Measurements from ENCODE around the gene KLB. TPM values are rescaled to one million over a fixed set of nuclear protein-coding genes. Genes with fewer than 3 reads are reported as not detected.

KLB gene
- total RNA-seq, 2 experiments from 2014 or later = not detected

GRCh38 chr4:39427520-39428114, 20.9 kb downstream of the KLB start:
- H3K4me1 Mint-ChIP-seq = no peaks in the 10 kb centered on the region
- intact Hi-C loops (cut with DNase I, micrococcal nuclease) = no loop called here
- ATAC-seq (no peak), DNase-seq (no peak)
- POLR2A ChIA-PET = interaction anchor here (0.7 kb wide), 1 partner anchor 1188 kb away, joined by 3 read pairs; no protein-coding TSS in a partner anchor
- CTCF ChIA-PET = interaction anchor here (0.6 to 1.2 kb wide), 4 partner anchors 172 to 210 kb away, joined by 3 to 4 read pairs (median 3); no protein-coding TSS in a partner anchor
- H3K27me3 Mint-ChIP-seq = no peaks in the 10 kb centered on the region
- no peaks in the 10 kb centered on the region for H3K9me3 Mint-ChIP-seq (ENCODE audit: low read depth)
- H3K4me3 Mint-ChIP-seq = no peak overlapping the region
- no peak overlapping the region for H3K27ac Mint-ChIP-seq
- H3K36me3 Mint-ChIP-seq (ENCODE audit: low read depth) = no peaks in the 10 kb centered on the region

- DNase-seq = no peak
- intact Hi-C loops (cut with DNase I, micrococcal nuclease) = no loop called here
- Mint-ChIP-seq H3K27ac (no peak overlapping the region), H3K9me3 (ENCODE audit: low read depth) (no peaks in the 10 kb centered on the region), H3K27me3 (no peaks in the 10 kb centered on the region), H3K4me1 (no peaks in the 10 kb centered on the region), H3K4me3 (no peak overlapping the region), H3K36me3 (ENCODE audit: low read depth) (no peaks in the 10 kb centered on the region)
- no peak for ATAC-seq
- ChIA-PET POLR2A (no interaction called here), CTCF (interaction anchor here (0.7 to 0.8 kb wide), 2 partner anchors 12 to 109 kb away, joined by 3 read pairs; no protein-coding TSS in a partner anchor)
Measured at GRCh38 chr4:39429476-39430334, 23.0 kb downstream of the KLB start.

- Mint-ChIP-seq H3K27ac (no peak overlapping the region), H3K9me3 (ENCODE audit: low read depth) (no peaks in the 10 kb centered on the region), H3K27me3 (no peaks in the 10 kb centered on the region), H3K4me3 (no peak overlapping the region), H3K4me1 (no peaks in the 10 kb centered on the region), H3K36me3 (ENCODE audit: low read depth) (no peaks in the 10 kb centered on the region)
- DNase-seq (no peak), ATAC-seq (no peak)
- ChIA-PET POLR2A (no interaction called here), CTCF (no interaction called here)
- intact Hi-C loops (cut with DNase I, micrococcal nuclease) = no loop called here
Measured at GRCh38 chr4:39433878-39434492, 27.3 kb downstream of the KLB start.

- Mint-ChIP-seq H3K4me3 (no peak overlapping the region), H3K9me3 (ENCODE audit: low read depth) (no peaks in the 10 kb centered on the region), H3K4me1 (no peaks in the 10 kb centered on the region), H3K36me3 (ENCODE audit: low read depth) (no peaks in the 10 kb centered on the region), H3K27ac (no peak overlapping the region), H3K27me3 (no peaks in the 10 kb centered on the region)
- intact Hi-C loops (cut with DNase I, micrococcal nuclease) = no loop called here
- DNase-seq (no peak), ATAC-seq (no peak)
- ChIA-PET CTCF (no interaction called here), POLR2A (interaction anchor here (0.6 kb wide), 1 partner anchor 91 kb away, joined by 3 read pairs; no protein-coding TSS in a partner anchor)
Measured at GRCh38 chr4:39435659-39436563, 29.2 kb downstream of the KLB start.

- ATAC-seq = peak; percentile 30
- no peaks in the 10 kb centered on the region for H3K9me3 Mint-ChIP-seq (ENCODE audit: low read depth)
- no peak for DNase-seq
- H3K36me3 Mint-ChIP-seq (ENCODE audit: low read depth) = no peaks in the 10 kb centered on the region
- H3K4me3 Mint-ChIP-seq = no peak overlapping the region
- H3K27me3 Mint-ChIP-seq = no peaks in the 10 kb centered on the region
- CTCF ChIA-PET = no interaction called here
- POLR2A ChIA-PET = no interaction called here
- no peak overlapping the region for H3K27ac Mint-ChIP-seq
- peaks cover 8% of the 10 kb centered on the region for H3K4me1 Mint-ChIP-seq
- intact Hi-C loops (cut with DNase I, micrococcal nuclease) = loop anchor here in 1 of 2 experiments (10.0 kb wide), 1 partner anchor 537 kb away; no protein-coding TSS in a partner anchor
Measured at GRCh38 chr4:39441593-39441992, 34.9 kb downstream of the KLB start.

- Mint-ChIP-seq H3K4me3 (no peak overlapping the region), H3K27me3 (no peaks in the 10 kb centered on the region), H3K9me3 (ENCODE audit: low read depth) (no peaks in the 10 kb centered on the region), H3K4me1 (peaks cover 18% of the 10 kb centered on the region), H3K36me3 (ENCODE audit: low read depth) (peaks cover 8% of the 10 kb centered on the region), H3K27ac (no peak overlapping the region)
- intact Hi-C loops (cut with DNase I, micrococcal nuclease) = loop anchor here in 1 of 2 experiments (10.0 kb wide), 1 partner anchor 538 kb away; no protein-coding TSS in a partner anchor
- peak; percentile 16 for DNase-seq
- peak; percentile 57 for ATAC-seq
- ChIA-PET POLR2A (no interaction called here), CTCF (no interaction called here)
Measured at GRCh38 chr4:39442998-39443397, 36.3 kb downstream of the KLB start.

GRCh38 chr4:39446483-39446841, 39.7 kb downstream of the KLB start:
- CTCF ChIA-PET = interaction anchor here (1.0 to 3.2 kb wide), 3 partner anchors 9 to 12 kb away, joined by 3 to 10 read pairs (median 8); partner anchors contain the start of genes LIAS and RPL9
- Mint-ChIP-seq H3K36me3 (ENCODE audit: low read depth) (peaks cover 30% of the 10 kb centered on the region), H3K27ac (no peak overlapping the region), H3K9me3 (ENCODE audit: low read depth) (no peaks in the 10 kb centered on the region), H3K27me3 (no peaks in the 10 kb centered on the region), H3K4me1 (peaks cover 22% of the 10 kb centered on the region), H3K4me3 (no peak overlapping the region)
- POLR2A ChIA-PET = interaction anchor here (0.8 kb wide), 1 partner anchor 93 kb away, joined by 3 read pairs; no protein-coding TSS in a partner anchor
- intact Hi-C loops (cut with DNase I, micrococcal nuclease) = loop anchor here (5.0 to 10.0 kb wide), 2 partner anchors 159 to 542 kb away; no protein-coding TSS in a partner anchor
- DNase-seq = no peak
- ATAC-seq = no peak

- no peak overlapping the region for H3K27ac Mint-ChIP-seq
- peak; percentile 81 for ATAC-seq
- H3K4me3 Mint-ChIP-seq = peak overlapping the region; percentile 21
- intact Hi-C loops (cut with DNase I, micrococcal nuclease) = loop anchor here (5.0 to 10.0 kb wide), 2 partner anchors 160 to 542 kb away; no protein-coding TSS in a partner anchor
- H3K4me1 Mint-ChIP-seq = peaks cover 25% of the 10 kb centered on the region
- H3K27me3 Mint-ChIP-seq = no peaks in the 10 kb centered on the region
- no peaks in the 10 kb centered on the region for H3K9me3 Mint-ChIP-seq (ENCODE audit: low read depth)
- peak; percentile 76 for DNase-seq
- ChIA-PET POLR2A (interaction anchor here (0.8 kb wide), 2 partner anchors 12 to 93 kb away, joined by 3 read pairs; partner anchors contain the start of genes LIAS and RPL9), CTCF (interaction anchor here (1.0 to 3.2 kb wide), 4 partner anchors 9 to 22 kb away, joined by 3 to 10 read pairs (median 8); partner anchors contain the start of genes LIAS and RPL9)
- peaks cover 35% of the 10 kb centered on the region for H3K36me3 Mint-ChIP-seq (ENCODE audit: low read depth)
Measured at GRCh38 chr4:39446842-39447573, 40.3 kb downstream of the KLB start.

- H3K36me3 Mint-ChIP-seq (ENCODE audit: low read depth) = peaks cover 70% of the 10 kb centered on the region
Measured at GRCh38 chr4:39450618-39451017, 43.9 kb downstream of the KLB start.

GRCh38 chr4:39451423-39452023, 44.8 kb downstream of the KLB start:
- H3K4me3 Mint-ChIP-seq = no peak overlapping the region
- H3K4me1 Mint-ChIP-seq = peaks cover 50% of the 10 kb centered on the region
- ChIA-PET CTCF (interaction anchor here (1.1 to 1.2 kb wide), 2 partner anchors 18 to 527 kb away, joined by 4 read pairs; no protein-coding TSS in a partner anchor), POLR2A (interaction anchor here (1.6 kb wide), 1 partner anchor 85 kb away, joined by 4 read pairs; the partner anchor contains the start of gene RFC1)
- intact Hi-C loops (cut with DNase I, micrococcal nuclease) = no loop called here
- no peaks in the 10 kb centered on the region for H3K9me3 Mint-ChIP-seq (ENCODE audit: low read depth)
- peak overlapping the region; percentile 38 for H3K27ac Mint-ChIP-seq
- no peaks in the 10 kb centered on the region for H3K27me3 Mint-ChIP-seq
- no peak for ATAC-seq
- DNase-seq = no peak
- H3K36me3 Mint-ChIP-seq (ENCODE audit: low read depth) = peaks cover 79% of the 10 kb centered on the region

More at GRCh38 chr4:39450618-39451017, 43.9 kb downstream of the KLB start:
- Mint-ChIP-seq H3K9me3 (ENCODE audit: low read depth) (no peaks in the 10 kb centered on the region), H3K4me1 (peaks cover 44% of the 10 kb centered on the region), H3K4me3 (no peak overlapping the region), H3K27me3 (no peaks in the 10 kb centered on the region), H3K27ac (peak overlapping the region; percentile 35)
- ChIA-PET CTCF (no interaction called here), POLR2A (no interaction called here)
- intact Hi-C loops (cut with DNase I, micrococcal nuclease) = no loop called here
- no peak for ATAC-seq
- no peak for DNase-seq
